Thyroid gland (tissue), 4 donors: ENCODE measurements around the gene AKR1B1. TPM values are rescaled to one million over a fixed set of nuclear protein-coding genes. Genes with fewer than 3 reads are reported as not detected.
A peak's percentile ranks its signal among the peaks of the same experiment; 100 is the strongest.

Experiments
- DNase-seq, 2 donors: peaks; one replicate each; pipeline ENCODE4 v3.0.0-alpha.2; 2019
- H3K27ac ChIP-seq, 3 donors: fragments of 200-600 bp; sonication (generic); 1 replicate in 2 of 3; 2 replicates in 1 of 3; pipeline ENCODE4 v1.5.1; 2016 to 2019; ENCODE audit warnings: mild to moderate bottlenecking in 1 of 3, moderate library complexity in 1 of 3
- H3K27me3 ChIP-seq: fragments of 200-600 bp; sonication (generic); one replicate; pipeline ENCODE4 v1.5.1; 2019
- H3K36me3 ChIP-seq, 2 donors: fragments of 200-600 bp; sonication (generic); one replicate each; pipeline ENCODE4 v1.5.1; 2016 to 2019
- H3K4me1 ChIP-seq, 2 donors: fragments of 200-600 bp; sonication (generic); one replicate each; pipeline ENCODE4 v1.5.1; 2017 to 2019
- H3K4me3 ChIP-seq, 3 donors: fragments of 200-600 bp; sonication (generic); replicated peaks in 1 of 3; 1 replicate in 2 of 3; 2 replicates in 1 of 3; pipeline ENCODE4 v1.5.1; 2016; ENCODE audit warnings: mild to moderate bottlenecking in 1 of 3
- H3K9me3 ChIP-seq: fragments of 200-600 bp; sonication (generic); one replicate; pipeline ENCODE4 v1.5.1; 2017
- POLR2A ChIP-seq, 2 donors: fragments of 450-650 bp; IDR thresholded peaks; one replicate each; pipeline ENCODE4 v1.6.1; 2017; ENCODE audit warnings: antibody characterized with exemption in 2 of 2, mild to moderate bottlenecking in 2 of 2, moderate library complexity in 1 of 2
- WGBS, 2 donors: methylation state at CpG; one replicate each; pipeline ENCODE4 v1.1.5; 2017; 5-methylcytosine and 5-hydroxymethylcytosine counted together
- intact Hi-C: fragments of 100-400 bp; cut with DNase I; formaldehyde crosslinking; loops from one replicate; pipeline ENCODE4 v1.15.1; 2023
- total RNA-seq, 4 donors: library from RNA; depleted of rRNA; stranded (reverse); fragments of >200 nt; gene quantifications; one replicate each; pipeline ENCODE4 v1.2.3, GENCODE V29; 2016
- TF ChIP-seq, protein P1 (sequence below), 6 experiments: fragments of 200-600 bp in 3 of 6; fragments of 450-650 bp in 3 of 6; sonication (generic) in 3 of 6; IDR thresholded peaks; one replicate each; pipeline ENCODE4 v1.5.1; 2016 to 2019; ENCODE audit warnings: antibody characterized with exemption in 6 of 6, mild to moderate bottlenecking in 2 of 6, inconsistent platforms in 1 of 6, moderate library complexity in 1 of 6

Gene AKR1B1
- 100 to 1,000 TPM in 1 of 4 donors, 10 to 100 TPM in 3; 39.4 to 103 (median 63.0) TPM for total RNA-seq

DNA sequence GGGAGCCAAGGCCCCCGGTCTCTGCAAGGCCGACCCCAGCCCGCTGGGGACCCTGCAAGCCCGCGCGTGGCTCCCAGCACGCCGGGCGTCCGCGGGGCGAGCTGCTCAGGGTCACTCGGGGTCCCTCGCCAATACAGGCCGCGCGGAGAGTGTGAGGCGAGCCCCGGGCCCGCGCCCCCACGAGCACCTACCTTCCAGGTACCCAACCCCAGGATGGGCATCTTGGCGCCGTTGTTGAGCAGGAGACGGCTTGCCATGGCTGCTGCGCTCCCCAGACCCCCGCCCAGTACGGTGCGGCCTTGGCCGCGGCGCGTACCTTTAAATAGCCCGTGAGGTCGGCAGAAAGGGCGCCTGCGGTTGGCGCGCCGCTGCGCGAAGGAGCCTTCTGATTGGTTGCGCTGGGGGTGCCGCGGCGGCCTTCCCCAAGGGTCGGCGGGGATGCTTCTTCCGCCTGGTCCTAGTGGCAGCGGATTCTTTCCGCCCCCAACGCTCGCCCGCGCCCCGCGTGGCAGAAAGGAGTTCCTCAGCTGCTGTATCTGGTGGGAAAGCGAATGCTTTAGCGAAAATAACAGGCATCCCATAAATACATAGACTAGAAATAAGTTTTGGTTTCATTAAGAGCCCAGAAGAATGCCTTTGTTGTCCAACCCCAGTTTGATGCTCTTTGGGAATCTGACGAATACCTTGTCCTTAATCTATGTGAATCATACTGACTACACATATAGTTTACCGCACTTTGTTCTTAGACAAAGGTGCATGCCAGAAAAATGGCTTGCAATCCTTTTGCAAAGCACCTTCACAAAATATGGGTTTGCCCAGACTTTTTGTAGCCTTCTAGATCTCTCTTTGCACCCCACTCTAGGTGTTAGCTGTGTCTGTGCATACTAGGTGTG, at the start of gene AKR1B1:
AKR1B1 (minus strand) TSS at position 295 of the 893 bp plus-strand sequence; CDS start at position 257, 38 bp downstream.
- no peaks in the 10 kb centered on the region for H3K27me3 ChIP-seq
- intact Hi-C loops, result no loop called here
- H3K27ac ChIP-seq, result peak within 1 kb of the TSS; percentile 47 to 73 (median 72)
- H3K4me3 ChIP-seq, result peak within 1 kb of the TSS; percentile 41 to 98 (median 78)
- H3K36me3 ChIP-seq, result no peaks in the 10 kb centered on the region
- 3 to 16% methylated on average over 5 to 38 of the region's 61 CpGs for WGBS, 2 donors
- TF ChIP-seq, protein P1, sequence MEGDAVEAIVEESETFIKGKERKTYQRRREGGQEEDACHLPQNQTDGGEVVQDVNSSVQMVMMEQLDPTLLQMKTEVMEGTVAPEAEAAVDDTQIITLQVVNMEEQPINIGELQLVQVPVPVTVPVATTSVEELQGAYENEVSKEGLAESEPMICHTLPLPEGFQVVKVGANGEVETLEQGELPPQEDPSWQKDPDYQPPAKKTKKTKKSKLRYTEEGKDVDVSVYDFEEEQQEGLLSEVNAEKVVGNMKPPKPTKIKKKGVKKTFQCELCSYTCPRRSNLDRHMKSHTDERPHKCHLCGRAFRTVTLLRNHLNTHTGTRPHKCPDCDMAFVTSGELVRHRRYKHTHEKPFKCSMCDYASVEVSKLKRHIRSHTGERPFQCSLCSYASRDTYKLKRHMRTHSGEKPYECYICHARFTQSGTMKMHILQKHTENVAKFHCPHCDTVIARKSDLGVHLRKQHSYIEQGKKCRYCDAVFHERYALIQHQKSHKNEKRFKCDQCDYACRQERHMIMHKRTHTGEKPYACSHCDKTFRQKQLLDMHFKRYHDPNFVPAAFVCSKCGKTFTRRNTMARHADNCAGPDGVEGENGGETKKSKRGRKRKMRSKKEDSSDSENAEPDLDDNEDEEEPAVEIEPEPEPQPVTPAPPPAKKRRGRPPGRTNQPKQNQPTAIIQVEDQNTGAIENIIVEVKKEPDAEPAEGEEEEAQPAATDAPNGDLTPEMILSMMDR (IDR thresholded peaks at IDR 0.05), result peak in 5 of 6 experiments; percentile 35 to 58 (median 50)
- TF ChIP-seq POLR2A (IDR thresholded peaks at IDR 0.05), result peak; percentile 14 to 83
- peaks cover 0 to 18% of the 10 kb centered on the region in 2 donors for H3K4me1 ChIP-seq
- no peaks in the 10 kb centered on the region for H3K9me3 ChIP-seq
- peak; percentile 89 to 90 for DNase-seq

DNA sequence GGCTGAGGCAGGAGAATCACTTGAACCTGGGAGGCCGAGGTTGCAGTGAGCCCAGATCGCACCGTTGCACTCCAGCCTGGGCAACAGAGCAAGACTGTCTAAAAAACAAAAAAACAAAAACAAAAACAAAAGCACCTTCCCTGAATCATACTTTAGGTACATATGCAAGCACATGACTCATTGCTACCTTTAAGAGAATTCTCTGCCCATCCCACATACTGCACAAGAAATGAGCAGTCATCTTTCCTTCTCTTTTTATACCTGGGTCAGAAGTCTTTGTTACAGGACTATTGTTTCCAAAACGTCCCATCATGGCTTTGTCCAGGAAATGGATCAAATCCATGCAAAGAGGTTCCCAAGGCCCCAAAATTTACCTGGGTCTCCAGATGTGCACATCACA, 47.0 kb upstream of the AKR1B1 start:
- H3K4me3 ChIP-seq, result no peak overlapping the region
- no peaks in the 10 kb centered on the region for H3K27me3 ChIP-seq
- 88 to 91% methylated on average over 4 of the region's 4 CpGs for WGBS, 2 donors
- intact Hi-C loops, result no loop called here
- no peaks in the 10 kb centered on the region for H3K9me3 ChIP-seq
- no peak overlapping the region for H3K27ac ChIP-seq
- H3K36me3 ChIP-seq, result no peaks in the 10 kb centered on the region
- no peaks in the 10 kb centered on the region for H3K4me1 ChIP-seq
- no peak for DNase-seq
- TF ChIP-seq POLR2A (IDR thresholded peaks at IDR 0.05), result no peak
- TF ChIP-seq, protein P1 (IDR thresholded peaks at IDR 0.05), result no peak

DNA sequence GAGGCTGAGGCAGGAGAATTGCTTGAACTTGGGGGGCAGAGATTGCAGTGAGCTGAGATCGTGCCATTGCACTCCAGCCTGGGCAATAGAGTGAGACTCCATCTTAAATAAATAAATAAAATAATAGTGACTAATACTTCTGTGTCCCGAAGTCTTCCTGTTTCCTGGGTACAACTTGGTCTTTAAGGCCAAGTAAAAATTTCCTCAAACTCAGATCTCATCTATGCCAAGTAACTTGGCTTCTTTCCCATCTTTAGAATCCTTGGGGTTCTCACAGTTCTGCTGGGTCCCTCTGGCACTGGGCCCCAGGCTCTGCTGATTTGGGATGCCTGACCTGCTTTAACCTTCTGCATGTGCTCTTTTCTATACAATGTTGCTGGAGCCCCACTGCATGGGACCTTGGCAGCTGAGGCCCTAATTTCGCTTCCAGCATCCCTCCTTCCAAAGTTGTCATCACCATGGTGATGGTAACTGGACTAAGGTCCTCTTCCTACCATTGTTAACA, 45.8 kb upstream of the AKR1B1 start:
- no peaks in the 10 kb centered on the region for H3K36me3 ChIP-seq
- H3K4me1 ChIP-seq, result no peaks in the 10 kb centered on the region
- no peak overlapping the region for H3K27ac ChIP-seq
- TF ChIP-seq, protein P1 (IDR thresholded peaks at IDR 0.05), result no peak
- TF ChIP-seq POLR2A (IDR thresholded peaks at IDR 0.05), result no peak
- no peaks in the 10 kb centered on the region for H3K27me3 ChIP-seq
- WGBS, 2 donors, result 69 to 79% methylated on average over 3 of the region's 3 CpGs
- H3K9me3 ChIP-seq, result no peaks in the 10 kb centered on the region
- no peak for DNase-seq
- intact Hi-C loops, result no loop called here
- H3K4me3 ChIP-seq, result no peak overlapping the region

DNA sequence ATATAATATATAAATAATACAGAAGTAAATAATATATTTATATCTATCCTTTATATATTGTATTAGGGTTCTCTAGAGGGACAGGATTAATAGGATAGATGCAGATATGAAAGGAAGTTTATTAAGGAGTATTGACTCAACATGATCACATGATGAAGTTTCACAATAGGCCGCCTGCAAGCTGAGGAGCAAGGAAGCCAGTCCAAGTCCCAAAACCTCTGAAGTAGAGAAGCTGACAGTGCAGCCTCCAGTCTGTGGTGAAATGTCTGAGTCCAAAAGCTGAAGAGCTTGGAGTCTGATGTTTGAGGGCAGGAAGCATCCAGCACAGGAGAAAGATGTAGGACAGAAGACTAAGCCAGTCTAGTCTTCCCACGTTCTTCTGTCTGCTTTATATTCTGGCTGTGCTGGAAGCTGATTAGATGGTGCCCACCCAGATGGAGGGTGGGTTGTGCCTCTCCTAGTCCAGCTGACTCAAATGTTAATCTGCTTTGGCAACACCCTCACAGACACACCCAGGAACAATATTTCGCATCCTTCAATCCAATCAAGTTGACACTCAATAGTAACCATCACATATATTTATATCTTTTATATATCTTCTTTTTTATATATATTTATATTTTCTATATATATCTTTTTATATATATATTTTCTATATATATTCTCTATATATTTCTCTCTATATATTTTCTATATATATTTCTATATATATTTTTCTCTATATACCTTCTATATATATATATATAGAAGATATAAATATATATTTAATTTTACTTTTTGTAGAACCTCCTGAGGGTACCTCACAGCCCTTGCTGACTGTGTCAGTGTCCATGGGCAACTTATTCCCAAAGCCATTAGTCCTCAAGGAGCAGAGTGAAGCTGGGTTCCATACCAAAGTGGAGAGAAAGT, 43.8 kb upstream of the AKR1B1 start:
- intact Hi-C loops, result no loop called here
- H3K9me3 ChIP-seq, result no peaks in the 10 kb centered on the region
- TF ChIP-seq POLR2A (IDR thresholded peaks at IDR 0.05), result no peak
- TF ChIP-seq, protein P1 (IDR thresholded peaks at IDR 0.05), result no peak
- no peak overlapping the region for H3K27ac ChIP-seq
- no peaks in the 10 kb centered on the region for H3K4me1 ChIP-seq
- no peaks in the 10 kb centered on the region for H3K36me3 ChIP-seq
- no peaks in the 10 kb centered on the region for H3K27me3 ChIP-seq
- WGBS, 2 donors, result 73 to 75% methylated on average over 3 of the region's 3 CpGs
- no peak overlapping the region for H3K4me3 ChIP-seq
- peak; percentile 7 to 21 for DNase-seq
